Esophagus mucosa (tissue), 1 donor: ENCODE measurements around the gene IL2RA. TPM values are rescaled to one million over a fixed set of nuclear protein-coding genes. Genes with fewer than 3 reads are reported as not detected.
"Not testable (repeated sequence)": the region's sequence is repeated elsewhere in the genome, so short reads cannot be mapped to it uniquely, and the experiment has no call there.

ENCODE experiments used
- ATAC-seq: fragments of 200-7000 bp; cut with Tn5 transposase; one replicate; pipeline ENCODE4 v1.9.1; 2020
- total RNA-seq: library from RNA; stranded (reverse); gene quantifications from one replicate; pipeline ENCODE4 v1.2.4, GENCODE V29; 2023
- donor health status: DM: yes; HTN: yes; CAD: no.

IL2RA gene
- total RNA-seq, result 1.4 TPM

DNA sequence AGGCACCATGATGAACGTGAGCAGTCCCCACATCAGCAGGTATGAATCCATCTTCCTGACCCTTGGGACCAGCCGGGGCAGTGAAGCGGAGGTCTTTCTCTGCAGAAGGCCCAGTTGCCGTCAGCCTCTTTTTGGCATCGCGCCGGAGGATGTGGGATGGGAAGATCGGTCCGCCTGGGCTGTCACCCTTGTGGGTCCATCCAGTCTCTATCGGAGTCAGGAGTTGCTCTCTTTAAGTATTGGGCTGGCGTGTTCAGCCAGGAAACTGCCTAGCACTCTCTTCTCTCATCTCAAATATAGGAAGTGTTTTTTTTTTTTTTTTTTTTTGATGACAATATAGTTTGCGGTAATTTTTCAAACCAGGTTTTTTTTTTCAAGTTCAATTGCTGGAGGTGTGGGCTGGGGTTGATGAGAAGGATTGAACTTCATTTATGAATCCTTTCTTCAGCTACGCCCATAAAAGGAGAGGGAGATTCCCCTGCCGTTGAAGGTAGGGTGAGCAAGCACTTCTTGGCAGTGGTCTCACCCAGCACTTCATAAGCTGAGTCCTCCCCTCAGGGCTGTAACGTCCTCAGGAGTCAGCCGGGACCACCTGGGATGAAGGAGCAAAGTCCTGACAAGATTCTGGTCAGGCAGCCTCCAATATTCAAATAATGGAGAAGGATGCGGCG is at the start of gene IL2RA:
IL2RA (minus strand) TSS at position 267 of the 671 bp plus-strand sequence; CDS start at position 51, 216 bp downstream.
- peak; percentile 38 for ATAC-seq

GRCh38 chr10:6110136-6110535 is 48.0 kb upstream of the IL2RA start:
- ATAC-seq, result no peak

DNA sequence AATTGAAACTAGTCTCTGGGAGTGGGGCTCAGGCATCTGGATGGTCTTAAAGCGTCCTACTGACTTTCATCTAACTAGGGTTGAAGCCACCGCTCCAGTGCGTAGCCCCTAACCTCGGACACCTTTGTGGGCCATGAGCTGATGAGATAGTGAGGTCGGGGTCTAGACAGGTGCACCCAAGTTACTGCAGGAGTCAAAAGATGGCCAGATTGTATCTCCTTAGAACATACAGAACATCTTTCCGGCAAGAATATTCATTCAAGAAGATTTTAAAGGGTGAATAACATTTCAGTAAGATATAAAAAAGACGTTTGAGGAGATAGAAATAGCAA is 47.2 kb upstream of the IL2RA start:
- ATAC-seq, result no peak

- peak; percentile 44 for ATAC-seq
Observed at GRCh38 chr10:6108631-6109443, 46.7 kb upstream of the IL2RA start.

DNA sequence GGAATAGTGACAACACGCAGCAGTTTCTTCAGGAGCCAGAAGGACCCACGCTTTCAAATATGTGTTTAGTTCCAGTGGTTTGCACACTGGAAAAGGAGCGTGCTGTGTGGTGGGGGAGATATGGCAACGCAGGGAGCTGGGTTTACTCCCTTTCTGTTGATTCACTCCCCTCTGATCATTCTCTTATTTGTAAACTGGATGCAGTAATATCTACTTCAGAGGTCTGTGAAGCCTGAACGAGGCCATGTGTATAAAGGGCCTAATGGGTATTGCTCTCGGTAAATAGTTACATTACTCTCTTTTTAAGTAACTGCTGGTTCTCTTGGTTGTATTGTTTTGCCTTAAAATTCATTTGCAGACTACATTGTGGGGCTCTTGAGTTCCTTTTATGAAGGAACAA is 45.9 kb upstream of the IL2RA start:
- no peak for ATAC-seq

GRCh38 chr10:6107616-6108015 is 45.4 kb upstream of the IL2RA start:
- ATAC-seq, result not testable (repeated sequence)

DNA sequence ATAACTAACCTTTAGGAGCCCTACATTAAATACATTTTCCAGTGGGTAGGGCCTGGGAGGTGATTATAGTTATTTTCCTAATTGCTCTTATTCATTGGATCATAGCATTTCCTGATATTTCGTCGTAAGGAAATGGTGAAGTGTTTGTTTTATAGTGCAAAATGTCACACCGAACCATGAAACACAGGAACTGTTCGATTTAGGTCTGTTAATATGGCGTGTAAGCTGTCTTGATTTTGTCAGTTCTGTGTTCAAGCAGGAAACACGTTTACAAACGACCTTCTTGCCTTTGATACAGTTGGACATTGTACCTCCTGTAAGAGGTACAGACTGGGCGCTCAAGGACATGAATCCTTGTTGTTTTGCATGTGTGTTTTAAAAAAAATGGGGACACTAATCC is 41.4 kb upstream of the IL2RA start:
- ATAC-seq, result no peak

GRCh38 chr10:6102128-6102527 is 40.0 kb upstream of the IL2RA start:
- ATAC-seq, result no peak

GRCh38 chr10:6101181-6101580 is 39.0 kb upstream of the IL2RA start:
- no peak for ATAC-seq

GRCh38 chr10:6100370-6100769 is 38.2 kb upstream of the IL2RA start:
- no peak for ATAC-seq

GRCh38 chr10:6098156-6098555 is 36.0 kb upstream of the IL2RA start:
- ATAC-seq, result no peak

GRCh38 chr10:6097063-6097462 is 34.9 kb upstream of the IL2RA start:
- ATAC-seq, result no peak

- ATAC-seq, result no peak
Observed at GRCh38 chr10:6095810-6096570, 33.8 kb upstream of the IL2RA start.

- no peak for ATAC-seq
Observed at GRCh38 chr10:6092731-6093130, 30.6 kb upstream of the IL2RA start.

GRCh38 chr10:6091630-6092029 is 29.5 kb upstream of the IL2RA start:
- ATAC-seq, result no peak

GRCh38 chr10:6089334-6090219 is 27.4 kb upstream of the IL2RA start:
- ATAC-seq, result peak; percentile 23

GRCh38 chr10:6088721-6089333 is 26.7 kb upstream of the IL2RA start, which contains the start of gene RBM17:
TSS of gene RBM17 (plus strand) at chr10:6089034. CDS start at chr10:6097066, 8,032 bp downstream.
- ATAC-seq, result peak; percentile 99

DNA sequence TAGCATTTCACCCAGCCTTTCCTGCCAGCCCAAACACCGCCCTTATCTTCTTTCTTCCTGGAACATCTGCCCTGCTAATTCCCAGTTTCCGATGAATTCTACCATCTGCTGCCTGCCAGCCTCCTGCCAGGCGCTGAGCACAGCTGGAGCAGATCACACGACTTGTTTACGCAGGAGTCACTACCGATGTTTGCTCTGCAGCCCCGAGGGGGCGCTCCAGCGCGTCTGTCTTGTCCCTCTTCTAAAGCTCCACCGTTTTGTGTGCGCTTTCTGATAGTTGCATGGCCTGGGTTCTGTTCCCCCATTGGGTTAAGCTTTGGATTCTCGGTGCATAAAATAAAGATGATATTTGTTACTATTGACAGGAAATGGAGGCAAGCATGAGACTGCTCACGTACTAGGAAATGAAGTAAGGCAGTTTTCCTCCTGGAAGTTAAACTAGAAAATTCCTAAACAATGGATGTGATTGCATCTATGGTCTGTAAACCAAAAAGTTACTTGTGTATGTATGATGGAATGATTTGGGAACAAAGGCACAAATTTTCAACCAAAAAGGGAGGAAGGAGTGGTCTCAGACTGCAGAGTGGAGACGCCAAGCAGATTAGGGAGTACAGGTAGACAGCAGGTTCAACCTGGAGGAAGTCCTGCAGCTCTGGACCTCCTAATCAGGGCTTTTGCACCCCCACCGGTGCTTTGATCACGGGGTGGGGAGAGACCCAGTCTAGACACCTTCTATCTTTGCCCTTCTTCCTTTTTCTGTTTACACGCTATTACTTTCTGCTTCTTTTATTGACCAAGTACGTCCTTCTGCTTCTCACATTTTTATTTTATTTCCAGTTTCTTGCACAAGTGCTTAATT is 24.4 kb upstream of the IL2RA start:
- ATAC-seq, result peak; percentile 54

GRCh38 chr10:6083523-6084475 is 21.6 kb upstream of the IL2RA start:
- ATAC-seq, result no peak
